ENCODE data around the gene ANKFN1.

Gene ANKFN1

GRCh38 chr17:56510554-56511342 is 357.5 kb downstream of the ANKFN1 start:
- DNase-seq, result no peak

- no peak for DNase-seq
These were observed 361.0 kb downstream of the ANKFN1 start for GRCh38 chr17:56514264-56514663.

DNA sequence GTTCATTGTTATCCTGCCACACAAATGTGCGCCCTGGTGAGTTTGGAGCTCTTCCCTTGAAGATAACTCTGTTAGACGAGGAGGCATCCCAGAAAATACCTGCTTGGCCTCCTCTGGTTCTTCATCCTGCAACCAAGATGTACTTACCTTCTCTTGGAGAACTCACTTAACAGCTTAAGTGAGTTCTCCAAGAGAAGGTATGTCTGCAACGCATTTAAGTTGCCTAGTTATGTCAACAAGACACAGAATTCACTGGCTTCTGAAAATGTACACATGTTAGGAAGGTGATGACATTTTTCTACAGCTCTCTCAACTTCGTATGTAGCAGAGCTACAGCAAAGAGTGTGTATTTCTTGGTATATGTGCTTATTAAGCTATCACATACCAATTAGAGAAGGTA is 361.6 kb downstream of the ANKFN1 start:
- no peak for DNase-seq

- no peak for DNase-seq
These were observed 368.3 kb downstream of the ANKFN1 start for GRCh38 chr17:56521414-56522141.

DNA sequence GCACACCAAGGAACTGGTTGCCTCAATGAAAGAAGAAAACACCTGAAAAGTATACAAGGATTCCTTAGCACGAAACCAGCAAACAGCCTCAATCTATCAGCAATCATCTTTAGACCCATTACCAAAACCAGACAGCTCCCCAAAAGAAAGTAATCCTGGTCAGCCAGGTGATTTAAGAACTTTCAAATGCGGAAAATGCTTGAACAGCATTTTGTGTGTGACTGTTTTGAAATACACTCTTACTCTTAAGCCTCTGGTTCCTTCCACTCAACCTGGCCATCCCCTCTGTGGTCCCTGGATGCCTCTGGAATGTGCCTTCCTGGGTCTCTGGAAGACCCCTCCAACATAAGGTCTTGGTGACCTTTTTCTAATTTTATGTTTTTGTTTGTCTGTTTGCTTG is 369.8 kb downstream of the ANKFN1 start:
- DNase-seq, result no peak

GRCh38 chr17:56528696-56529095 is 375.4 kb downstream of the ANKFN1 start:
- no peak for DNase-seq

- no peak for DNase-seq
These were observed 379.7 kb downstream of the ANKFN1 start for GRCh38 chr17:56532926-56533325.

- DNase-seq, result no peak
These were observed 383.5 kb downstream of the ANKFN1 start for GRCh38 chr17:56536766-56537165.

DNA sequence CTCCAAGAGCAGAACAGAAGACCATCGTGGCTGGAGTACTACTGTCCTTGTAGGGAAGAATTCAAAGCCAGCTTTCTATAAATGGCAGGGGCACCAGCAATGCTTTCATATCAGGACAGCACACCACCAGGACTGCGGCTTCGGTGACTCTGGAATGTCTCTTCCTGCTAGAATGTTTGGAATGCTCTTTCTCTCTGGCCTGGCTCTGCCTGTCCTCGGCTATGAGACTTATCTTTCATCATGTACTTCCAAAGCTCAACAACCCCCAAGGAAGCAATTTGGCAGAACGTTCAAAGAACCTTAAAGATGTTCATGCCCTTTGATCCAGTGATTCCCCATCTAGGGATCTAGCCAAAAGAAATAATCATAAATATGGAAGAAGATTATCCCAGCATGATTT is 387.6 kb downstream of the ANKFN1 start:
- no peak for DNase-seq

DNA sequence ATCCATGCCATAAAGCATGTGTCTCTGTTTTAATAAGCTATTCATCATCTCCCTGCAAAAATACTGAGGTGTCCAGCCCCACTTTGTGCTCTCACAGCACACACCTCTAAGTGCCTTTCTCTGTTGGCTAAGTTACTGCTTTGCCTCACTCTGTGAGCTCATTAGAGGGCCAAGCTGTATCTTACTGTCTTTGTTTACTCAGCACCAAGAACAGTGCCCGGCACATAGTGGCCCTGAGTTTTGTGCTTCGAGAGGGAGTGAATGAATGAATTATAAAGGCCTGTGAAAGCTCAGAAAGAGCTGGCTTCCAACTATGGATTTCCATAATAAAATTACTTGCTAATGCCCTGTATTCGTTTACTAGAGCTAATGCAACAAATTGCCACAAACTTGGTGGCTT is 390.0 kb downstream of the ANKFN1 start:
- DNase-seq, result no peak

- no peak for DNase-seq
These were observed 391.8 kb downstream of the ANKFN1 start for GRCh38 chr17:56545106-56545505.

DNA sequence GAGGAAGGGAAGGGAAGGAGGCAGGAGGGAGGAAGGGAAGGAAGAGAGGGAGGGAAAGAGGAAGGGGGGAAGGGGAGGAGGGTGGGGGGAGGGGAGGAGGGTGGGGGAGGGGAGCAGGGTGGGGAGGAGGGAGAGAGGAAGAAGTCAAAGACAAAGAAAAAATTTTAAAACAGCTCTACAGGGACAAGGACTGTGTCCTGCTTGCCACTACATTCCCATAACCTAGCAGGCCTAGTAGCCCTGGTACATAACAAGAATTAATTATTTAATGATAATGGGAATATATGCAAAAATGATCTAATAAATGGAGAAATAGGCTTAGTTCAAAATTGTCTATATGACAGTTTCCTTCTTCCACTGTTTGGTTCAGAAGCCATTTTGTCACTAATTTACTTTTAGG is 392.7 kb downstream of the ANKFN1 start:
- no peak for DNase-seq

- no peak for DNase-seq
These were observed 395.4 kb downstream of the ANKFN1 start for GRCh38 chr17:56548661-56549060.

GRCh38 chr17:56549501-56549900 is 396.2 kb downstream of the ANKFN1 start:
- DNase-seq, result no peak

DNA sequence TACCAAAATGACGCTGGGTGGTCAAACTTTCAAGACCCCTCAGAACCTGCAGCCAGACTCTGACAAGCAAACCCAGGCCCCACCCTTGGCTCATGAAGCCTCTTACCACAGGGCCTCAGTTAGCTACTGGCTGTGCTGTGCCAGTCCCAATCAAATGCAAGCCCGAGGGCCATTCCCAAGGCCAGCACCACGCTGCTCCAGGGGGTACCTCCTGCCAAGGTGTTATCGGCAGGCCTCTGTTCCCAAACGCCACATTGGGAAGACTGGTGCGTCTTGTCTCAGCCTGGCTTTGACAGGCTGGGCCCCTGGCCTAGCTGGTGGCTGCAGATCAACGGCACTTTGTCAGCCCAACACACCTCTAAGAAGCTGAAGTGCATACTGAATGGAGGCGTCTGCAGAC is 404.4 kb downstream of the ANKFN1 start:
- no peak for DNase-seq

GRCh38 chr17:56558088-56558487 is 404.8 kb downstream of the ANKFN1 start:
- no peak for DNase-seq

Data from stimulated activated naive CD4-positive, alpha-beta T cell (primary cell).